GM23248 (cell line): ENCODE results near the gene SLC4A4. TPM values are rescaled to one million over a fixed set of nuclear protein-coding genes. Genes with fewer than 3 reads are reported as not detected.

Source experiments
- DNase-seq: peaks from one replicate; pipeline ENCODE4 v3.0.0-alpha.2; 2015
- H2AFZ ChIP-seq: fragments of 200-600 bp; sonication (generic); 2 replicates; pipeline ENCODE4 v1.6.1; 2016; ENCODE audit warnings: antibody characterized with exemption
- H3F3A ChIP-seq: fragments of 200-600 bp; sonication (generic); 2 replicates; pipeline ENCODE4 v1.6.1; 2016; ENCODE audit warnings: mild to moderate bottlenecking, antibody characterized with exemption, mixed run types; ENCODE audit not compliant: insufficient read depth
- H3K27ac ChIP-seq: fragments of 200-600 bp; sonication (generic); 2 replicates; pipeline ENCODE4 v1.5.1; 2016; ENCODE audit warnings: mild to moderate bottlenecking
- H3K27me3 ChIP-seq: fragments of 200-600 bp; sonication (generic); replicated peaks from 2 replicates; pipeline ENCODE4 v1.6.1; 2016; ENCODE audit warnings: mild to moderate bottlenecking; ENCODE audit not compliant: insufficient read depth
- H3K36me3 ChIP-seq: fragments of 200-600 bp; sonication (generic); 2 replicates; pipeline ENCODE4 v1.6.1; 2016; ENCODE audit warnings: low read depth, mild to moderate bottlenecking
- H3K4me1 ChIP-seq: fragments of 200-600 bp; sonication (generic); 2 replicates; pipeline ENCODE4 v1.6.1; 2016; ENCODE audit warnings: mild to moderate bottlenecking; ENCODE audit not compliant: insufficient read depth
- H3K4me2 ChIP-seq: fragments of 200-600 bp; sonication (generic); one replicate; pipeline ENCODE4 v1.6.1; 2016; ENCODE audit warnings: mild to moderate bottlenecking; ENCODE audit not compliant: unreplicated experiment
- H3K4me3 ChIP-seq: fragments of 200-600 bp; sonication (generic); 2 replicates; pipeline ENCODE4 v1.5.1; 2016; ENCODE audit warnings: mild to moderate bottlenecking
- H3K79me2 ChIP-seq: fragments of 200-600 bp; sonication (generic); 2 replicates; pipeline ENCODE4 v1.6.1; 2016; ENCODE audit warnings: mild to moderate bottlenecking; ENCODE audit not compliant: insufficient read depth
- H3K9ac ChIP-seq: fragments of 200-600 bp; sonication (generic); 2 replicates; pipeline ENCODE4 v1.6.1; 2016; ENCODE audit warnings: mild to moderate bottlenecking
- H3K9me2 ChIP-seq: fragments of 200-600 bp; sonication (generic); 2 replicates; pipeline ENCODE4 v1.6.1; 2016; ENCODE audit warnings: mixed run types, mild to moderate bottlenecking, moderate library complexity; ENCODE audit not compliant: insufficient read depth
- H3K9me3 ChIP-seq: fragments of 200-600 bp; sonication (generic); one replicate; pipeline ENCODE4 v1.6.1; 2017; ENCODE audit warnings: low read depth
- H4K20me1 ChIP-seq: fragments of 200-600 bp; sonication (generic); 2 replicates; pipeline ENCODE4 v1.6.0; 2016; ENCODE audit not compliant: insufficient read depth
- EZH2 ChIP-seq: fragments of 200-600 bp; sonication (generic); IDR thresholded peaks from 2 replicates; pipeline ENCODE4 v1.6.1; 2018; ENCODE audit warnings: antibody characterized with exemption, mild to moderate bottlenecking; ENCODE audit not compliant: insufficient read depth, poor library complexity, severe bottlenecking
- EZH2phosphoT487 ChIP-seq: fragments of 200-600 bp; sonication (generic); IDR thresholded peaks from 2 replicates; pipeline ENCODE4 v1.6.1; 2018; ENCODE audit warnings: antibody characterized with exemption, moderate library complexity, mild to moderate bottlenecking, low read depth; ENCODE audit not compliant: insufficient read depth
- WGBS, 2 experiments: methylation state at CpG; one replicate each; pipeline ENCODE4 v1.1.6; 2015 to 2017; ENCODE audit warnings: low lambda C conversion rate in 2 of 2, low coverage in 1 of 2; ENCODE audit errors: missing lambda C conversion rate in 2 of 2; 5-methylcytosine and 5-hydroxymethylcytosine counted together
- in situ Hi-C: fragments of 300-500 bp; cut with MboI; formaldehyde crosslinking; loops from 2 replicates; pipeline ENCODE4 v1.15.0; 2020
- polyA plus RNA-seq: library from polyadenylated mRNA; unstranded; fragments of >200 nt; fragmentation: Nextera tagmentation; extraction: Ambion mirVana; gene quantifications from 2 replicates; pipeline ENCODE4 v1.2.1, GENCODE V29; 2016
- total RNA-seq: library from RNA; depleted of rRNA; stranded (reverse); fragments of >200 nt; shearing (Covaris generic); gene quantifications from 2 replicates; pipeline ENCODE4 v1.2.3, GENCODE V29; 2014

Gene SLC4A4
- total and polyA plus RNA-seq, 2 experiments from 2014 or later = 7.2 to 11.5 TPM

DNA sequence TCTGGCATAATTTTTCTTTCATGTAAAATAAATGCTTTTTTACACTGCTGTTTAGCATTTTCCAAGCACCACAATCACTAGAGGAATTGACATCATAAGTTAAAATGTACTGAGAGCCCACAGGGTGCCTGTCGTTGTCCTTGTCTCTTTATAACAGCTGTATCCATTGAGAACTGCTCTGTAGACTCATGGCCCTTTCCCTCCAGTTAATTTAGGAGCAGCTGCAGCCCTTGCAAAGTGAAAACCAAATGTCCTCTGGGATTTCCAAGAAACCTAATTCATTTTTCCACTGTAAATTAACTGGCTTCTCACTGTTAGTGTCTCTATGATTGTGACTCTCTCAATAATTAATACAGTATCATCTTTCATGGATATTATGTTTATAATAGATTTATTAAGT is 185.9 kb downstream of the SLC4A4 start:
- no peak for DNase-seq
- in situ Hi-C loops = no loop called here
- H3K9me2 ChIP-seq = no peaks in the 10 kb centered on the region
- H3K9ac ChIP-seq = no peak overlapping the region
- H2AFZ ChIP-seq = no peak overlapping the region
- WGBS, 2 experiments = 17 to 23% methylated on average over 1 of the region's 1 CpG
- H4K20me1 ChIP-seq = no peaks in the 10 kb centered on the region
- no peaks in the 10 kb centered on the region for H3K36me3 ChIP-seq
- TF ChIP-seq EZH2 (no peak), EZH2phosphoT487 (no peak)
- H3K27ac ChIP-seq = no peak overlapping the region
- H3K4me3 ChIP-seq = no peak overlapping the region
- H3K9me3 ChIP-seq = no peaks in the 10 kb centered on the region
- H3F3A ChIP-seq = no peaks in the 10 kb centered on the region
- H3K79me2 ChIP-seq = no peaks in the 10 kb centered on the region
- no peaks in the 10 kb centered on the region for H3K4me1 ChIP-seq
- no peaks in the 10 kb centered on the region for H3K27me3 ChIP-seq
- H3K4me2 ChIP-seq = no peak overlapping the region

GRCh38 chr4:71526637-71527406 is 188.0 kb downstream of the SLC4A4 start:
- no peaks in the 10 kb centered on the region for H3K36me3 ChIP-seq
- H3K4me1 ChIP-seq = no peaks in the 10 kb centered on the region
- in situ Hi-C loops = no loop called here
- no peak overlapping the region for H2AFZ ChIP-seq
- no peaks in the 10 kb centered on the region for H3F3A ChIP-seq
- no peaks in the 10 kb centered on the region for H3K9me2 ChIP-seq
- H3K4me3 ChIP-seq = no peak overlapping the region
- WGBS, 2 experiments = 73 to 82% methylated on average over 4 of the region's 4 CpGs
- no peaks in the 10 kb centered on the region for H3K79me2 ChIP-seq
- H3K27me3 ChIP-seq = no peaks in the 10 kb centered on the region
- TF ChIP-seq EZH2phosphoT487 (no peak), EZH2 (no peak)
- H3K9ac ChIP-seq = no peak overlapping the region
- no peaks in the 10 kb centered on the region for H4K20me1 ChIP-seq
- no peak overlapping the region for H3K27ac ChIP-seq
- H3K9me3 ChIP-seq = no peaks in the 10 kb centered on the region
- no peak for DNase-seq
- H3K4me2 ChIP-seq = no peak overlapping the region

DNA sequence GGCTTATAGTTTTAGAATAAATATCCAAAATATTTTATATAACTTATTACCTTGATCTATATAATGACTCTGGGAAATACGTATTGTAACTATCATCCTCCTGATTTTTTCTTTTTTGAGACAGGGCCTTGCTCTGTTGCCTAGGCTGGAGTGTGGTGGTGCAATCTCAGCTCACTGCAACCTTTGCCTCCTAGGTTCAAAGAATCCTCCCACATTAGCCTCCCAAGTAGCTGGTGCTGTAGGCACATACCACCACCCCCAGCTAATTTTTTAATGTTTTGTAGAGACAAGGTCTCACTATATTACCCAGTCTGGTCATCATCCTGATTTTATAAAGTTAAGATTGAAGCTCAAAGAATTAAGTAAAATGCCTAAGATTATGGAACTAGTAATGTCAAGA is 193.6 kb downstream of the SLC4A4 start:
- Histone ChIP-seq H3K4me2 (no peak overlapping the region), H4K20me1 (no peaks in the 10 kb centered on the region), H3K27me3 (no peaks in the 10 kb centered on the region), H3K9me2 (no peaks in the 10 kb centered on the region), H3K79me2 (no peaks in the 10 kb centered on the region), H3K9ac (no peak overlapping the region), H3K27ac (no peak overlapping the region), H3K4me3 (no peak overlapping the region), H3K9me3 (no peaks in the 10 kb centered on the region), H3K36me3 (peaks cover 7% of the 10 kb centered on the region; the same call in 1 of the 2 replicates), H3K4me1 (no peaks in the 10 kb centered on the region), H2AFZ (no peak overlapping the region), H3F3A (no peaks in the 10 kb centered on the region)
- TF ChIP-seq EZH2 (no peak), EZH2phosphoT487 (no peak)
- in situ Hi-C loops = no loop called here
- no peak for DNase-seq
- 88 to 100% methylated on average over 1 of the region's 1 CpG for WGBS, 2 experiments

DNA sequence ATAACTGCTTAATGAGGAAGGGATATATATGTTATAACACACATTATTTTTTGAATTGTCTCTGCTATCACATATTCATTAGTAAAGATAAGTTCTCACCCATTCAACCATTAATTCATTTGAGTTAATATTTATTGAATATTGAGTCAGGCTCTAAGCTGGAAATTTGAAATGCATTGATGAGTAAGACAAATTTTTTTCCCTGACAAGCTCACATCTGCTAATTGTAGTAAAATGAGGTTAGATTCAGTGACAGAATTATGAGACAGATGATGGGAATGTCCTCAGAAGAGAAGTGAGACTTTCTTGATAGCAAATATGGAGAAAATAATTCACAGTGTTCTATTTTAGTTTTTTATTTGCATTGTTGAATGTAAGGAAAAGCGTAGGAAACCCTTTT is 194.3 kb downstream of the SLC4A4 start:
- Histone ChIP-seq H3K79me2 (no peaks in the 10 kb centered on the region), H3K36me3 (peaks cover 7% of the 10 kb centered on the region; the same call in 1 of the 2 replicates), H3K9ac (no peak overlapping the region), H4K20me1 (no peaks in the 10 kb centered on the region), H3K27ac (no peak overlapping the region), H3K9me3 (no peaks in the 10 kb centered on the region), H3K4me3 (no peak overlapping the region), H3F3A (no peaks in the 10 kb centered on the region), H3K4me2 (no peak overlapping the region), H3K4me1 (no peaks in the 10 kb centered on the region), H3K27me3 (no peaks in the 10 kb centered on the region), H3K9me2 (no peaks in the 10 kb centered on the region), H2AFZ (no peak overlapping the region)
- WGBS, 2 experiments = 98 to 100% methylated on average over 1 of the region's 1 CpG
- no peak for TF ChIP-seq EZH2
- in situ Hi-C loops = no loop called here
- DNase-seq = no peak
